NOMO-1 (cell line): ENCODE data around the gene ZSCAN25.
"Not testable (repeated sequence)": the region's sequence is repeated elsewhere in the genome, so short reads cannot be mapped to it uniquely, and the experiment has no call there.

Source experiments
- DNase-seq, 2 experiments: peaks; one replicate each; lab custom pipeline; 2025; ENCODE audit not compliant: unreplicated experiment in 2 of 2; lab: John Stamatoyannopoulos, UW

Gene ZSCAN25

DNA sequence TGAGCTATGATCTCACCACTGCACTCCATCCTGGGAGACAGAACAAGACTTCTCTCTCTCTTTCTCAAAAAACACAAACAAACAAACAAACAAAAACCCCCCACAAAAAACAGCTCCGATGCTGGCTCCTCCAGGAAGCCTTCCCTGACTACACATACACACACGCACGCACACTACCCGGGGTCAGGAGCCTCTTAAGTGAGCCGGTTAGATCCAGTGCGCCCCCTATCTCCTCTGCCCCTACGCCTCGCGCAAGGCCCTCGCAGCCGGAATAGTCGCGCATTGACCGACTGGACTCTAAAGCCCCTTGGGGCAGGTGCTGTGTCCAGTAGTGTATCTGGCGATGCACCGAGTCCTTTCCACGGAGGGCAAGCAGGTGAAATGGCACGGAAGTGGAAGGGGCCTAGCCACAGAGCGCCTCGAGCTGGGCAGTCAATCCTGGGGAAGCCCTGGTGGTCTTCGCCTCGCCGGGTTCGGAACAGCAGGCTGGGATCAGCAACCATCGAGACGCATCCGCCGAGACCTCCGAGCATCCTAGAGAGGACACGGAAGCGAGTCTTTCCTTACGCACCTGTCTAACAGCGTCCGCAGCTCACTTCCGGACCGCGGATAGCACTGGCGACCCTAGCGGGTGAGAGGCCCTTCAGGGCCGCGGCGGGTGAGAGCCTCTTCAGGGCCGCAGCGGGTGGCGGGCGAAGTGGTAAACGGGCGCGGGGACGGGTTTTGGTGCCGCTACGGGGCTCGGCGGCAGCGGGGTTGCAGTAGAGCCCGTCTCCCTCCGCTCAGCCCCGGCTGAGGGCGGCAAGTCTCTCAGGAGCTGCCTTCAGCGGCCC, at the start of gene ZSCAN25:
Gene ZSCAN25, plus strand, starts transcription at position 588 of the 833 bp plus-strand sequence. CDS start 2,661 bp downstream, outside the sequence.
- DNase-seq, result peak; percentile 83 to 92

DNA sequence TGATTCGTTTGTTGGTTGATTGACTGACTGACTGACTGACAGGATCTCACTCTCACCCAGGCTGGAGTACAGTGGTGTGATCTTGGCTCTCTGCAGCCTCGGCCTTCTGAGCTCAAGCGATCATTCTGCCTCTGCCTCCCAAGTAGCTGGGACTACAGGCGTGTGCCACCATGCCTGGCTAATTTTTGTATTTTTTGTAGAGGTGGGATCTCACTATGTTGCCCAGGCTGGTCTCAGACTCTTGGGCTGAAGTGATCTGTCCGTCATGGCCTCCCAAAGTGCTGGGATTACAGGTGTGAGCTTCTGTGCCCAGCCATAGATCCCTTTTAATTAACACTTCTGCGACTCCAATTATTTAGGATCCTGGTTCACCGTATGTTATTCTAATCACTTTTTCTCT, 48.0 kb upstream of the ZSCAN25 start:
- not testable (repeated sequence) for DNase-seq

DNA sequence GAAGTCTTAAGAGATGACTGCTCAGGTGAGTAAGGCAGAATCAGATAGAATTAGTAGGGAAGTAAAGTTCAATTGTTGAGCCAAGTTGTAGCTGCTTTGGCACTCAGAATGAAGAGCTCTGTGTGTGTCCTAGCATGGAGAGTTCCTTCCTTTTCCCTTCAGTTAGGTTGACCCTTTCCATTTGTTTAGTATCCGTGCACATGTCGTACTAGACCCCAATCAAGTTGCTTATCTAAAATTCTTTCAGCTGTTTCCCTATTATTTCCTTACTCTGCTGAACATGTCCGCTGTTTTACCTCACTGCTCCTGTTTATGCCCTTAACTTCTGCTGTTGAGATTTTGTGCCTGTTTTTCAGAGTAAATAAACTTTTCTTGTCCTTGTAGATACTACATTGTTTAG, 45.0 kb upstream of the ZSCAN25 start:
- no peak for DNase-seq

DNA sequence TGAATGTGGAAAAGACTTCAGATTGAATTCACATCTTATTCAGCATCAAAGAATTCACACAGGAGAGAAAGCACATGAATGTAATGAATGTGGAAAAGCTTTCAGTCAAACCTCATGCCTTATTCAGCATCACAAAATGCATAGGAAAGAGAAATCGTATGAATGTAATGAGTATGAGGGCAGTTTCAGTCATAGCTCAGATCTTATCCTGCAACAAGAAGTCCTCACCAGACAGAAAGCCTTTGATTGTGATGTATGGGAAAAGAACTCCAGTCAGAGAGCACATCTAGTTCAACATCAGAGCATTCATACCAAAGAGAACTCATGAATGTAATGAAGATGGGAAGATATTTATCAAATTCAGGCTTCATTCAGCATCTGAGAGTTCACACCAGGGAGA, 43.5 kb upstream of the ZSCAN25 start:
- no peak for DNase-seq

DNA sequence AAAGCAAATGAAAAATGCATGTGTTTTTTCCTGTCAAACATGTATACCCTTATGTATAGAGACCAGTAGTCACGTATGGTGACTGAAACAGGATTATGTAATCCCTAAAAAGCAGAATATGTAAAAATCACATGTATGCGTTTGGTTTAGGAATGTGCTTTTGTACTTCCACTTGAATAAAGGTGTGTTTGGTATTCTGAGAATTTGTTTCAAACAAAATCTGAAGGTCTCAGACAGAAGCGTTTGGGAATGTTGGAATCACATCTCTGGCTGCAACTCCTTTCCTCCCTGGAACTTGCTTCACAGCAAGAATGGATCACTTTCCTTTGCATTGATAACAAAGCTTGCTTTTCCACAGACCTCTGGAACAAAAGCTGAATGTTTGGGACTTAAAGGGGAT, 40.5 kb upstream of the ZSCAN25 start:
- no peak for DNase-seq

DNA sequence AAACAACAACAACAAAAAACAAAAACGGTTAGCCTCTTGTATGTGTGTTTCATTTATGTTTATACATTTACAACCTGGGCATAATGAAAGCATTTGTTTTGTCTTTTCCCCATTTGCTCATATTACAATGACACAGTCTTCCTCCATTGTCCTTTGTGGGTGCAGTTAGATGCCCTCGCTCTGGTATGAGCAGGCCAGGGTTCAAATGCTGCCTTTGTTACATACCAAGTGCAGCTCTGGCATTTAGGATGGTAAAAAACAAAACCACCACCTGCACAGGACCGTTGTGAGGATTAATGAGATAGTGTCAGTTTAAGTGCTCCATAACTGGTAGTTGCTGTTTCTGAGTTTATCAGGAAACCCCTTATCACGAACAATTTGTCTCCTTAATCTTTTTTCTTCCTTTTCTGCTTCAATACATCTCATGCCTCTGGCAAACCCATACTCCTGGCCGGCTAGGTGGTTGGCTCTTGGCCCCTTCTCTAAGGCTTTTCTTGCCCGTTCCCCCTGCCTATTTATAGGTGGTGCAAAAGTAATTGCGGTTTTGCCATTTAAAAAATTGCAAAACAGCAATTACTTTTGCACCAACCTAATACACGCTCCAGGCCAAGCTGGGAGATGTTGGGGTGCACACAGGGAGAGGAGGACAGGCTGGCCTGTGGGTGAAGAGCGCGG, 37.3 kb upstream of the ZSCAN25 start:
- no peak for DNase-seq

DNA sequence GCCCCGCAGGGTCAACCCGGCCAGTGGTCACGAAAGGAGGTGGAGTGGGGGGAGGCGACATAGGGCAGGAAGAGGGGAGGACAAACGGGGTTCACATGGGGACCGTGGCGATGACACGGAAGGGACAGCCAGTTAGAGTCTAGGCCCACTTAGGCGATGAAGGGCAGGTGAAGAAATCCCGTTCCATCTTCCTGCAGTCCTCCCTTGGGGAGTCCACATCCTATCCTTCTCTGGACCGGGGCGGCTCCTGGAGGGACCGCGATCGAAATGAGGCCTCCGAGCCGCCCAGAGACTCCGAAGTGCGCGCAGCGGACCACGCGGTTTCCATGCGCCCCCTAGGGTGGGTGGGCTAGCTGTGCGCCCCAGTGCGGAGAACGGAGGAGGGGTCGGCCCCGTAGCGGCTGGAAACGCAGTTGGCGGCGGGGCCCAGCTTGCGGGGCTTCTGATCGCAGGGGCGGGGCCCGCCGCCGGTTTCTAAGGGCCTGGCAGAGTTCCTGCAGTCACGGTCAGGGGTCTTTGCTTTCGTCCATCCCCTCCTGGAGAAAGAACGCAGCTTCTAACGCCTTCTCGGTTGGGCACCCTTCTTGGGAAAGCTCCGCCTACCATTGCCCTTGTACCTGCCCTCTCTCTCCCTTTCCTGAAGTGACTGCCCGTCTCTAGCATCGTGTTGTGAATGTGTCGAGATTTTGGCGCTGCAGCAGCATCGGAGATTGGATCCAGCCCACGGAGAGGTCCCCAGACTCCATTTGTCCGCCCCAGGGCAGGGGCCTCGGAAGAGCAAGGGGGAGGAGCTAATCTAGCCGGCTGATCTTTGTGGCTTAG, 36.6 kb upstream of the ZSCAN25 start:
- peak in 1 of 2 experiments; percentile 31 for DNase-seq

DNA sequence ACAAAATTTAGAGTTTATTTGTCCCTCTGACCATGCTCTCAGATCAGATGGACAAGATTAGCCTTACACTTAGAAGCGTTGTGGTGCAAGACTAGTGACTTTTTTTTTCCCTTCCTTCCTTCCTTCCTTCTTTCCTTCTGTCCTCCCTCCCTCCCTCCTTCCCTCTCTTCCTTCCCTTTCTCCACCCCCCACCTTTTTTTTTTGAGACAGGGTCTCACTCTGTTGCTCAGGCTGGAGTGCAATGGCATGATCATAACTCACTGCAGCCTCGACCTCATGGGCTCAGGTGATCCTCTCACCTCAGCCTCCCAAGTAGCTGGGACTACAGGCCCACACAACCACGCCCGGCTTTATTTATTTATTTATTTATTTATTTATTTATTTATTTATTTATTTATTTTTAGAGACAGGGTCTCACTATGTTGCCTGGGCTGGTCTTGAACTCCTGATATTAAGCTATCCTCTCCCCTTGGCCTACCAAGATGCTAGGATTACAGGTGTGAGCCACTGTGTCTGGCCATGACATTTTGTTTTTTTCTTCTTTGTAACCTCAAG, 35.9 kb upstream of the ZSCAN25 start:
- not testable (repeated sequence) for DNase-seq

DNA sequence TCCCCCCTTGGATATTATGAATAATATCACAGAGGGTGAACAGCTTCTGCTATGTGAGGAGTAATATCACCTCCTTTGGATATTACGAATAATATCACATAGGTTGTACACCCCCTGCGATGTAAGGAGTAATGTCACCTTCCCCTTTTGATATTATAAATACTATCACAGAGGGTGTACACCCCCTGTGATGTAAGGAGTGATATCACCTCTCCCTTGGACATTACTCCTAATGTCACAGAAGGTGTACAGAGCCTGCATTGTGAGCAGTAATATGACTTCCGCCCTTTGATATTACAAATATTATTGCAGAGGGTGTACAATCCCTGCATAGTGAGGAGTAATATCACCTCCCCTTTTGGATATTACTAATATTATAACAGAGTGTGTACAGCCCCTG, 27.9 kb upstream of the ZSCAN25 start:
- DNase-seq, result no peak

DNA sequence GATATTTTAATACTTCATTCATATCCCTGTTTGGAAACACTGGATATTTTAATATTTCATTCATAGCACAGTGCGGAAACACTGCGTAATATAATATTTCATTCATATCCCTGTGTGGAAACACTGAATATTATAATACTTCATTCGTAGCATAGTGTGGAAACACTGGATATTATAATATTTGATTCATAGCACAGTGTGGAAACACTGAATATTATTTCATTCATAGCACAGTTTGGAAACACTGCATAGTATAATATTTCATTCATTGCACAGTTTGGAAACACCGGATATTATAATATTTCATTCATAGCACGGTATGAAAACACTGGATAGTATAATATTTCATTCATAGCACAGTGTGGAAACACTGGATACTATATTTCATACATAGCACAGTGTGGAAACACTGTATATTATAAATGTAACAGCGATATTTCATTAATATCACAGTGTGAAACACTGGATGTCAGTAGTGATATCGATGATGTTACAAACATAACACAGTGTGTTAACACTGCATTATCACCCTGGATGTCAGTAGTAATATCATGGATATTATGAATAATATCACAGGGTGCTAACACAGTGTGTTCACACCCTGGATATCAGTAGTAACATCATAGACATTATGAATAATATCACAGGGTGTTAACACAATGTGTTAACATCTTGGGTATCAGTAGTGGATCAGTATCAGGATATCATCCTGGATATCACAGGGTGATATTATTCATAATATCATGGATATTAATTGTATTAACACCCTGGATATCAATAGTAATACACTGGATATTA, 21.6 kb upstream of the ZSCAN25 start:
- peak in 1 of 2 experiments; percentile 50 for DNase-seq

DNA sequence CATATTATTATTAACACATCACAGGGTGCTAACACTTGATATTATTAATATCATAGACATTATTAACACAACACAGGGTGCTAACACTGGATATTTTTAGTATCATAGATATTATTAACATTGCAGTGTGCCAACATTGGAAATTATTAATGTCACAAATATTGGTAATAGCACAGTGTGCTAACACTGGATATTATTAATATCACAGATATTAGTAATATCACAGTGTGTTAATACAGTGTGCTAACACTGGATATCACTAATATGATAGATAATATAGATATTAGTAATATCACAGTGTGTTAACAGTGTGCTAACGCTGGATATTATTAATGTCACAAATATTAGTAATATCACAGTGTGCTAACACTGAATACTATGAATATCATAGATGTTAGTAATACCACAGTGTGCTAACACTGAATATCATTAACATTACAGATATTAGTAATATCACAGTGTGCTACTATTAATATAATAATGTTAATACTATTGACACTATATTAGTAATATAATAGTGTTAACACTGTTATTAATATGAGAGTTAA, 20.3 kb upstream of the ZSCAN25 start:
- DNase-seq, result no peak

DNA sequence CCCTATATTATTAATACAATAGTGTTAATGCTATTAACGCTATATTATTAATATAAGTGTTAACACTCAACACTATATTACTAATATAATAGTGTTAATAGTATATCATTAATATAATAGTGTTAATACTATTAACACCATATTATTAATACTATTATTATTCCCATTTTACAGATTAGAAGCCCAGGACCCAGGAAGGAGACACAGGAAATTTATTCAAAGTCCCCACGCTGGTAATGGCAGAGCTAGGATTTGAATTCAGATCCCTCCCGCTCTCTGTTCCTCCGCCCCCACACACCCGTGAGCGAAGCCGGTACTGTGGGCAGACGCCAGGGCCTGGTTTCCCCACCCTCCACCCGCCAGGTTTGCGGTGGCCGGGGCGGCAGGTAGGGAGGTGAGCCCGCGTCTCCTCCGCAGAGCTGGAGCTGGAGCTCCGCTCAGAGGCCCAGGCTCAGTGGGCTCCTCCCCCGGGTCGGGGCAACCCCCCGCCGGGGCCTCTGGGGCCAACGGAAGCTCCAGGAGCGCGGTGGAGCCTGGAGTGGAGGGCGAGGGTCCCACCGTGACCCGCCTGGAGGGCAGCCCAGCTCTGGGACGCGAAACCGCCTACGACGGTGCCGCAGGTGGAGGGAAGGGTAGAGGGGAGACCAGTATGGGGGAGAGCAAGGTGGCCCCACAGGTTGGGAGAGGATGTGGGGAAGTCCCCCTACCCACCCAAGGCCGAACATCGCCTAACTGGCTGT, 18.8 kb upstream of the ZSCAN25 start, which contains the start of gene TMEM225B:
Gene TMEM225B, plus strand, starts transcription at position 506 of the 740 bp plus-strand sequence. CDS start 6,122 bp downstream, outside the sequence.
- peak in 1 of 2 experiments; percentile 27 for DNase-seq

DNA sequence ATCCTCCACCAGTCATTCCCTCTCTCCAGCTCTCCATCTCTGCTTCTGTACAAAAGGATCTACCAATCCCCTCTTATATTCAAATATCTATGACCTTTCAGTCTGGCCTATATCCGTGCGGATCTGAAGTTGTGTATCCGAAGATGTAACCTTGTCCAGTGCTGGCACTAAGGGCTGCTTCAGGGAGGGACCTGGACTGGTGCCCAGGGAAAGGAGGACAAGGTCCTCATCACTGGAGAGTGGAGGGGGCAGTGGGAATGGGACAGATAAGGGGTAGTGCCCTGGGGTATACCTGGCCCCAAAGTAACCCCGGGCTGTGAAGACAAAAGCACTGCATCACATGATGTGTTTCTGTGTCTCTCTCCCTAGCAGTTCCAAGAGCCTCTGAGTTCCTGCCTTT, 16.9 kb upstream of the ZSCAN25 start:
- no peak for DNase-seq

DNA sequence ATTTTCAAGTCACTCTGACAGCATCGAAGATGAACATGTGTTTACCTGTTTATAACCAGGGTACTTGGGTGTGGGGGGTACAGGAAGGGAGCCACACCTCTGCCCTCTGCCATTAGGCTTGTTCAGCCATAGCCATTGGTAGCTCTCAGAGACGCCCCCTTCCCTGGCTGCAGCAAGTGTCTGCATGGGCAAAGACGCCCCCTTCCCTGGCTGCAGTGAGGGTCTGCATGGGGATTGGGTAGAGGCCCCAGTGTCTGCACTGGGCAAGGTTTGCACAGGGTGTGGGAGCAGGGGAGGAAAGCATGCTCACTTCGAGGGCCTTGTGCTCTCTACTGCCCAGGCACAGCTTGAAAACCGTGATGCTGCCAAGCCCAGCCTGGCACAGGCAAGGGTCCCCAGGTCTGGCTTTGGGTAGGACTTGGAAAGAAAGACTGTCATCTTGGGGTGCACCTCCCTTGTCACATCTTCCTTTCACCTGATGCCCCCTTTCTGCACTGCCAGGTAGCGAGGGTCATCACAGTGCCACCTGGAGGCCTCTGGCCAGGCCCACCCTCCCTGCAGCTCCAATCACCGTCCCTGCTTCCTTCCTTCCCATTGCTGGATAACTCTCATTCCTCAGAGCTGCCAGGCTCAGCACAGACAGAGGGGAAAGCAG, 15.0 kb upstream of the ZSCAN25 start:
- no peak for DNase-seq

DNA sequence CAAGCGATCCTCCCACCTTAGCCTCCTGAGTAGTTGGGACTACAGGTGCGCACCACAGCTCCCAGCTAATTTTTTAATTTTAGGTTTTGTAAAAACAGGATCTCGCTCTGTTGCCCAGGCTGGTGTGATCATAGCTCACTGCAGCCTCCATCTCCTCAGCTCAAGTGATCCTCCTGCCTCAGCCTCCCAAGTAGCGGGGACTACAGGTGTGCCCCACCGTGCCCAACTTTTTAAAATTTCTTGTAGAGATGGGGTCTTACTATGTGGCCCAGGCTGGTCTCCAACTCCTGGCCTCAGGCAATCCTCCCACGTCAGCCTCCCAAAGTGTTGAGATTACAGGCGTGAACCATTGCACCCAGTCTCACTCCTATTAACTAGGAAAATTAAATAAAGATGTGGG, 11.2 kb upstream of the ZSCAN25 start:
- no peak for DNase-seq

DNA sequence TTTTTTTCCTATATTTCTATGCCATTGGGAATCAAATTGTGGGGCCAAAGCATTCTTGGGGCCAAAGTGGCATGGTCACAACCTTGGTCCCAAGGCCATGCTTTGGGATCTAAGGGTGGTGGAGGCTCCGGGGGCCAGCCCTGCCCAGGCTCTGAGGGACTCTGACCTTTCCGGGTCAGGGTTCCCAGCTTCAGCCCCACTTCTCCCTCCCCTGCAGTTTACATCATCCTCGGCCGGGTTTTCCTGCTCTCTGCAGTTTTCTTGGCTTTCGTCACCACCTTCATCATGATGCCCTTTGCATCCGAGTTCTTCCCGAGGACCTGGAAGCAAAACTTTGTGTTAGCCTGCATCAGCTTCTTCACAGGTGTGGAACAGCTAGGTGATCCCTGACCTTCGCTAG, 10.2 kb upstream of the ZSCAN25 start:
- no peak for DNase-seq

DNA sequence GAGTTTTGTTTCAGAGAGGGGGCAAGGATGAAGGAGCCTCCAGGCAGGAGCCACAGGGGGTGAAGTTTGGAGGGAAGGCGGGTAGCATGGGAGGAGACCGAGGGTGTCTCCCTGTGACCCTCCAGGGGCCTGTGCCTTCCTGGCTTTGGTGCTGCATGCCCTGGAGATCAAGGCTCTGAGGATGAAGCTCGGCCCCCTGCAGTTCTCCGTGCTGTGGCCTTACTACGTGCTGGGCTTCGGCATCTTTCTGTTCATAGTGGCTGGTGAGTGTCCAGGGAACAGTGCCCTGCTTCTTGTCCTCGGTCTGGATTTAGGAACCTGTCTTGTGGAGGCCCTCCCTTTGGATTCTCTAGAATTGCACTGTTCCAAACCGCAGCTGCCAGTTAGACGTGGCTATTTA, 9.2 kb upstream of the ZSCAN25 start:
- DNase-seq, result no peak

DNA sequence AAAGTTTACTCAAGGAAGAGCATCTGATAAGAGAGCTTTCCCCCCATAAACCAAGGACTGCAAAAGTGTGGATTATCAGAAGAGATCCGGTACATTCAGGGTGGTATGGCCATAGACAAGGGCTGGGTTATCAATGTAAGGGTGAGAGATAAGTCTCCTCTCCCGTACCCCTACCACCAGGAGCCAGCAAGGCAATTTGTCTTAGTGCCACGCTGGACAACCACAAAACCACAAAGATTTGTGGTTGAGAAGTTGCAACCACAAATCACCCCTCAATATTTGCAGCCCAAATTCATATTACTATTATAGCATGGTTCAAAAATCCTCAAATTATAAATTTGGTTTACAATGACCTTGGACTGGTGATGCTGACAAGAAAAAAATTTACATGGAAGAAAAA, 2.3 kb upstream of the ZSCAN25 start:
- DNase-seq, result no peak

DNA sequence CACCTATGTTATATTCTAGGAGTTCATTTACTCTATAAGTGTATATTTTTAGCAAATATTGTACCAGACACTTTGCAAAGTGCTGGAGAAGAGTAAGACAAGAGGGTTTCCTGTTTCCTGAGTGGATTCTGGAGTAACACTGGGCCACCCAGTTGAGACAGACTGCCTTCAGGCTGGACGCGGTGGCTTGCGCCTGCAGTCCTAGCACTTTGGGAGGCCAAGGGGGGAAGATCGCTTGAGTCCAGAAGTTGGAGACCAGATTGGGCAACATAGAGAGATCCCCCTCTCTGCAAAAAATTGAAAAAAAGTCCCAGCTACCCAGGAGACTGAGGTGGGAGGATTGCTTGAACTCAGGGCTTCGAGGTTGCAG, 772 bp upstream of the ZSCAN25 start:
- no peak for DNase-seq
